Germinal center (tissue), 1 donor: Measurements from ENCODE around the gene DNAJC18.
A peak's percentile ranks its signal among the peaks of the same experiment; 100 is the strongest.
"Not testable (repeated sequence)": the region's sequence is repeated elsewhere in the genome, so short reads cannot be mapped to it uniquely, and the experiment has no call there.

Source experiments
- DNase-seq: peaks from one replicate; pipeline ENCODE4 v3.0.0; 2012; ENCODE audit warnings: mixed read lengths, low spot score

Gene DNAJC18

GRCh38 chr5:139426203-139426885 lies 13.0 kb downstream of the DNAJC18 start:
- DNase-seq = no peak

GRCh38 chr5:139425497-139425896 lies 13.8 kb downstream of the DNAJC18 start:
- DNase-seq = no peak

- peak; percentile 79 for DNase-seq
These were observed 16.9 kb downstream of the DNAJC18 start for GRCh38 chr5:139422307-139422893.

GRCh38 chr5:139419226-139420192 lies 19.8 kb downstream of the DNAJC18 start:
- DNase-seq = no peak

- DNase-seq = no peak
These were observed 20.5 kb downstream of the DNAJC18 start for GRCh38 chr5:139418793-139419192.

GRCh38 chr5:139417214-139417613 lies 22.1 kb downstream of the DNAJC18 start:
- no peak for DNase-seq

GRCh38 chr5:139416651-139417050 lies 22.7 kb downstream of the DNAJC18 start:
- no peak for DNase-seq

GRCh38 chr5:139415869-139416268 lies 23.5 kb downstream of the DNAJC18 start:
- no peak for DNase-seq

GRCh38 chr5:139415221-139415861 lies 24.0 kb downstream of the DNAJC18 start:
- DNase-seq = no peak

GRCh38 chr5:139414581-139415130 lies 24.7 kb downstream of the DNAJC18 start:
- no peak for DNase-seq

GRCh38 chr5:139413963-139414362 lies 25.4 kb downstream of the DNAJC18 start:
- DNase-seq = no peak

- no peak for DNase-seq
These were observed 26.2 kb downstream of the DNAJC18 start for GRCh38 chr5:139413153-139413552.

GRCh38 chr5:139410993-139411828 lies 28.1 kb downstream of the DNAJC18 start:
- DNase-seq = no peak

- DNase-seq = no peak
These were observed 29.0 kb downstream of the DNAJC18 start for GRCh38 chr5:139410121-139410992.

GRCh38 chr5:139409116-139409515 lies 30.2 kb downstream of the DNAJC18 start:
- not testable (repeated sequence) for DNase-seq

GRCh38 chr5:139408191-139408590 lies 31.1 kb downstream of the DNAJC18 start:
- DNase-seq = no peak

- DNase-seq = peak; percentile 84
These were observed 31.8 kb downstream of the DNAJC18 start for GRCh38 chr5:139407517-139407916.

GRCh38 chr5:139406963-139407362 lies 32.4 kb downstream of the DNAJC18 start:
- DNase-seq = no peak

- no peak for DNase-seq
These were observed 34.9 kb downstream of the DNAJC18 start for GRCh38 chr5:139404484-139404840.
